Activated T-helper 9 cell treated with anti-CD3 and anti-CD28 coated beads, Interleukin-2, amount 50 U/mL, for 16 hours (primary cell): ENCODE data around the gene OGFOD1.

Experiments used
- DNase-seq: peaks from one replicate; pipeline ENCODE4 v3.0.0-alpha.2; 2020; ENCODE audit warnings: low read depth

The OGFOD1 gene

DNA sequence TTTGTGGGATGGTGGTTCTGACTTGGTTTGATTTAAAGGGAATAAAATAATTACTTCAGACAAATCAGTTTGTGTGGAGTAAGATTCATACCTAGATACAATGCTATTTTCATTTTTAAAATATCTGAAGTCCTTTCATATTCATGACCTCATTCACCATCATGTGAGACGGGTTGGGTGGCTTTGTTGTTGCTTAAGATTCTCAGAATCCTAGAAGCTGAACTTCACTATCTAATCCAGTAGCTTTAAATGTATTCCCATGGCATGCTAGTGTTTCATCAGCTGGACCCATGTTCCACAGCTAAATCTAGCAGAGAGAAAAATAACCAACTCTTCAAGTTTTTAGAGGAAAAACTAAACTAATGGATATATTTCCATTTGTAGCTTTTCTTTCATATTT is 23.3 kb upstream of the OGFOD1 start:
- DNase-seq, result no peak

DNA sequence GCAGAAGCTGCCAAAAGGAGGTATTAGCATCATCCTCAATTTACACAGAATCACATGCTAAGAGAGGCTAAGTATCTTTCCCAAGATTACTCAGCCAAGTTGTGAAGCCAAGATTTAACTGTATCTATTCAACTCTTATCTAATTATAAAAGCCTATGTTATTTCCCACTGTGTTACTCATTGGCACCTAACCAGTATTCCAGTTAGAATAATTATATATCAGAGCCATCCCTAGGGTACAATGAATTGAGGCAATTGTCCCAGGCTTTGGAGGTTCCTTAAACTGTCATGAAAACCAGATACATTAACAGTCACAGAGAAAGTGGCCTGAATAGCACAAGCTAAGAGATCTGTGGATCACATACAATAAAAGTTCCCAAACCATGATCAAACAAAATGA is 15.1 kb upstream of the OGFOD1 start:
- DNase-seq, result no peak

- DNase-seq, result no peak
These were observed 13.3 kb upstream of the OGFOD1 start for GRCh38 chr16:56438038-56438437.

GRCh38 chr16:56447286-56447685 is 4.1 kb upstream of the OGFOD1 start:
- no peak for DNase-seq

- DNase-seq, result no peak
These were observed 3.3 kb upstream of the OGFOD1 start for GRCh38 chr16:56448005-56448404.

DNA sequence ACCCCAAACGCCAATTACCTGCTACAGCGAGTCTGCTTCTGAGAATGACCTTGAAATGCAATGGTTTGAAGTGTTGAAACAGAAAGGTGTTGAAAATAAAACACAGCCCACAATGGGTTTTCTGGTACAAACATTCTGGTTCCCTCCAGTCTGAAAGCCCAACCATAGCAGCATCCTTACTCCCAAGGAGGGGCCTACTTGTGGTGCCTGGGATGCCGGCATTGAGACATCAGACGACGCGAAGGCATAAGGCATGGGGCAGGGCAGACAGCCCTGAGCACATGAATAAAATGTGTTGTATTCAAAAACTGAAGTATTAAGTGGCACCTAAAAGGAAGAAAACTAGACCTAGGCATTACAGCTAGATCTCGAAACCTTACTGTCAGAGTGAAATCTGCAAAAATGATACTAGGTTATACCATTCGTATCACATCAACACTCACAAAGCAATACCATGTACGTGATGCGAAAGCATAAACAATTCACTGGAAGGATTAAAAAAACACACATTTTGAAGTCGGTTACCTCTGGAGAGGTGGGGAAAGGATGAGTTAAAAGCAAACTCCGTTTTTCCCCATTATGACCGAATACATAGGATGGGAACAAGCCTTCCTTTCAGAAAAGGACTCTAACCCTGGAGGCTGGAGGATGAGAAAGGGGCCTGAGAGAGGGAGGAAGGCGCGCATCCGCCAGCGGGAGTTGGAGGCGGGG is 924 bp upstream of the OGFOD1 start:
- no peak for DNase-seq

GRCh38 chr16:56451753-56452689 is 667 bp downstream of the OGFOD1 start:
- DNase-seq, result no peak

- DNase-seq, result no peak
These were observed 6.6 kb downstream of the OGFOD1 start for GRCh38 chr16:56457927-56458470.

DNA sequence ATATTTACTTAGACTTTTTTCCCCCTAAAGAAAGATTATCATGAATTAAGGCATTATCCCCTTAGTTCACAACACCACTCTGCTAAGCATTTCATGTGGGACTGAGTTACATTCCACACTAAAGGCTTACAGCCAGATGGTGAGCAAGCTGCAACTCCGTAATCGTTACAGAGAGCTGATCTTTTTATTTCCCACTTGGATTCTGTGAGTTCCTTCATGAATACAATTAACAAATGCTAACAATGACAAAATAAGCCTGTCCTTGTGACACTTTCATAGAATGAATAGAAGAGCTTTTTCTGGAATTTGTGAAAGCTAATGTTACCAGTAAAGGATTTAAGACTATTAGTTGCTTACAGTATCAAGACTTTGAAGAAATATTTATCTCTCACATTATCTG is 8.7 kb downstream of the OGFOD1 start:
- DNase-seq, result no peak

DNA sequence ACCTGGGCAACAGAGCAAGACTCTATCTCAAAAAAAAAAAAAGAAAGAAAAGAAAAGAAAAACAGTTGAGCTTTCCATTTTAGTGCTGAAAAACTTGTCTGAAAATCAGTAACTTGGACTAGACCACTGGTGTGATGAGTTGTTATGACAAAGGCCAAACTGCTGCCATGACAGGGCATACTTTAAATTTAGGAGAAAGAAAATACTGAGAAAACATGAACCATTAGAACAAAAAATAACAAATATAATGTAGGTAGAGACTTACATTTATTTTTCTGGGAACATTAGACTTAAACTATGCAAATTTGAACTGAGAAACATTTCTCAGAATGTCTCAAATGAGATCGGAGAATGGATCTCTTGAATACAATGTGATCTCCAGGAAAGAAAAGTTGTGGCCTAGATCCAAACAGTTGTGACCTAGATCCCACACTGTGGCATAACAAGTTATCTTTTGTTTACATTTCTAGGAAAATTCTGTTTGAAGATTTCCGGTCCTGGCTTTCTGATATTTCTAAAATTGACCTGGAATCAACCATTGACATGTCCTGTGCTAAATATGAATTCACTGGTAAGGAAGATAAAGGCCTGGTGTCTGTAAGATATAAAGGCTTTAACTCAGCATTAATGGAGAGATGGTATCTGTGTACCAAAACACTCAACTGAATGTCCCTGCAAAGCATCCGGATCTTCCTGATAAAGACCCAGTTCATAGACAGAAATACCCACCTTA is 10.9 kb downstream of the OGFOD1 start:
- DNase-seq, result no peak

- DNase-seq, result no peak
These were observed 11.8 kb downstream of the OGFOD1 start for GRCh38 chr16:56463153-56463552.

GRCh38 chr16:56466344-56466743 is 15.0 kb downstream of the OGFOD1 start:
- DNase-seq, result no peak

GRCh38 chr16:56468800-56469199 is 17.4 kb downstream of the OGFOD1 start:
- DNase-seq, result no peak

DNA sequence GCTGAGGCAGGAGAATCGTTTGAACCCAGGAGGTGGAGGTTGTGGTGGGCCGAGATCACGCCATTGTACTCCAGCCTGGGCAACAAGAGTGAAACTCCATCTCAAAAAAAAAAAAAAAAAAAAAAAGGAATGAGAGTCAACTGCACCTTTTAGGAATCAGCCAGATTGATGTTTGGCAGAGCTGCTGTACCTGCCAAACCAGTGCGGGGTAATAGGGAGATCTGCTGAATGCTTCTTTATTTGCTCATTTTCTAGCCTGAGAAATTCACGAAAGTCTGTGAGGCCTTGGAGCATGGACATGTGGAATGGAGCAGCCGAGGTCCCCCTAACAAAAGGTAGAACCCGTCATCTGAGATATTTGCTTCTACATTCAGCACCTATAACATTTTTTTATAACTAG is 18.4 kb downstream of the OGFOD1 start:
- no peak for DNase-seq

DNA sequence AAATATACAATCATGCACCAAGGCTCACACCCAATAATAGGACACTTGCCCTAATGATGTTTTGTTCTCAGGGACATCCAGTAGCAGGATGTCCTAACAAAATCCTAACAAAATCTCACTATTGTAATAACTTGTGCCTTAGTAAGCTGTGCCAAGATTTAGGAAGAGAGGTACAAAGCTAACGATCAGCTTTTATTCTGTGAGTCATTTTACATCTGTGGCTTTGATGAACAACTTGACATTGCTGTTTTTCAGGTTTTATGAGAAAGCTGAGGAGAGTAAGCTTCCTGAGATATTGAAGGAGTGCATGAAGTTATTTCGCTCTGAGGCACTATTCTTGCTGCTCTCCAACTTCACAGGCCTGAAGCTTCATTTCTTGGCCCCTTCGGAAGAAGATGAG is 18.9 kb downstream of the OGFOD1 start:
- DNase-seq, result no peak

DNA sequence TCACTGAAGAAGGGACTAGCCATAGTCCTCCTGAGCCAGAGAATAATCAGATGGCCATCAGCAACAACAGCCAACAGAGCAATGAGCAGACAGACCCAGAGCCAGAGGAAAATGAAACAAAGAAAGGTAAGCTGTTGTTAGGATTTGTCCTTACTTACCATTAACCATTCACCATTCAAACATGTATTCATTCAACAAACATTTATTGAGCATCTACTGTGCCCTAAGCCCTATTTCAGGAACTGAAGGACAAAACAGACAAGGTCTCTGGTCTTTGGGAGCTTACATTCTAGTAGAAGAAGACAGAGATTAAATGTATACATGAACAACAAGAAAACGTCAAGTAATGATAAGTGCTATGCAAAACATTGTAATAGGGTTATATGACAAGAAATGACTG is 19.3 kb downstream of the OGFOD1 start:
- DNase-seq, result no peak

DNA sequence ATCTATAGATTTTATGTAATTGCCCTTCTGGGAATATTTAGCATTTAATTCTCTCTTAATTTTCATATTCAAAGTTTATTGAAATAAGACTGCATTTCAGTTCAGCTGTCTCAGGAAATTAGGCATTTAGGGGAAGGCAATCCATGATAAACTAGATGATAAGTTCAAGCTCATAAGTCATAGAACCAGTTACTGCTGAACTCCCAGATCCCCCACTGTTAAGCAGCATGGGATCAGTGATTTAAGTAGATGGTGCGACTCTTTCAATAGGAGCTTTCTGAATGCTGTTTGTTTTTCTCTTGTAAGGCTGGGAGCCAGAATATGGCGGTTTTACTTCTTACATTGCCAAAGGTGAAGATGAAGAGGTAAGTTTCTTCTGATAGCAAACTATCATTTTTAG is 23.8 kb downstream of the OGFOD1 start:
- DNase-seq, result no peak

DNA sequence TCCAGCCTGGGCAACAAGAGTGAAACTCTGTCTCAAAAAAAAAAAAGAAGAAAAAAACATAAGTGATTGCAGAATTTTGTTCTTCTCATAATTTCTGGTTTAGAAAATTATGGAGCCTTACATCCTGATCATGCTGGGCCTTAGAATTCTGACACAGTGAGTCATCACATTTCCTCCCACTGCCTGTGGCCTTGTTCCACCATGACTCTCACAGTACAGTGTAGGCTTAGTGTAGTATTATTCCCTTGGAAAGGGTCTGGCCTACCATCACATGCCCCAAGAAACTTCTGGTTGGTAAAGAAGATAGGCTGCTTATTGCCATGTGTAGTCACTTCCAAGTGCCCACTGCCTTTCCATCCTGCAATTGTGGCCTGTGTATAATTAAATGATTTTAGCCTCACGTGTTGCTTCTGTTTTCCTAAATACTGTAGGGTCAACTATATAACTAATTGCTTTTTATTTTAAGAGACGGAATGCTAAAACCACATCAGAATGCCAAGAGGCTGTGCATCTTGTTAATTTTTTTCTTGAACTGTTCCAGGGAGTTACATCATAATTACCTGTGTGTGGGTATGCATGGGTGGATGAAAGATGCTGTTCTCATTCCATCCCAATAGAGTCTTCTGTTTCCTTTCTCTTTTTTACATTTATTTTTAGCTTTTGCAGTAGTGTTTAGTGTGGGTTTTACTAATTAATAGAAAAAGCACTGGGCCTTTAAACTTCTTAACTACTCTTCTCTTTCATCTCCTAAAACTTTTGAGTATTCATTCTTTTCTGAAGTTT is 25.9 kb downstream of the OGFOD1 start:
- no peak for DNase-seq

- no peak for DNase-seq
These were observed 27.1 kb downstream of the OGFOD1 start for GRCh38 chr16:56478281-56479049.

DNA sequence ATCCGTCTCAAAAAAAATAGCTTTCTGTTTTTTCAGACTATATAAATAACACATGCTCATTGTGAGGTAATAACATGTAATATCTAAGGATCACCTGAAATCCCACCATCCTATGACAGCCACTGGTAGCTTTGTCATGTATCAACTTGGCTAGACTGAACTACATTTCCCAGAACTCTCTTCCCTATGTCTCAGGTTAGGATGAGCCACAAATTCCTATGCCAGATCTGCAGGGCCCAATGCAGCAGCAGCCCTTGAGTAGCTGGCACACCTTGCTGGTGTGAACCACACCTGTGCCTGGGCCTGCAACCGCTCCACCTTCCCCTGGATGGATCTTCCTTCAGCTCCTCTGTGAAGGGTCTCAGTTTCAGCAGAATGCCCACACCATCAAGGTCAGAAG is 28.1 kb downstream of the OGFOD1 start:
- DNase-seq, result no peak
